Nucleus accumbens (tissue), 56 donors: ENCODE measurements around the gene ATXN3L.
A peak's percentile ranks its signal among the peaks of the same experiment; 100 is the strongest.

Experiments used
- DNase-seq, 56 donors: peaks; one replicate each; lab custom pipeline; 2025; lab: John Stamatoyannopoulos, UW

Gene ATXN3L

DNA sequence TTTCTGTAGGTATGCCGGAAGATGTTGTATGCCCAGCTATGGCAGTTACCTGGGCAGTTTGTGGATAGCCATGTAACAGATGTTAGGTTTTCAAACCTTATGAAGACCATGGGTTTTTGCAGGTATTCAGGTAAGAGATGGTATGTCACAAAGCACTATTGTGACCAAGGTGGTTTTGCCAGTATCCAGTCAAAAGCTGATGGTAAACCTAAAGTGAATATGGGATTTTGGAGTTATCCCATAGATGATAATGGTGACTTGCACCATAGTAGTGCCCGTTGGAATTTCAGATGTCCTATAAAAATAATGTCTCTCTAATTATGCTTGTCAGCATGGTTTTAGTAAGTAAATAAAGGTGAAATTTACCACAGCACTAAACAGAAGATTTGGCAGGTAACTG is at the start of gene ATXN3L:
Gene ATXN3L, minus strand, starts transcription at position 101 of the 400 bp plus-strand sequence. CDS start 119 bp downstream, outside the sequence.
- DNase-seq = no peak

DNA sequence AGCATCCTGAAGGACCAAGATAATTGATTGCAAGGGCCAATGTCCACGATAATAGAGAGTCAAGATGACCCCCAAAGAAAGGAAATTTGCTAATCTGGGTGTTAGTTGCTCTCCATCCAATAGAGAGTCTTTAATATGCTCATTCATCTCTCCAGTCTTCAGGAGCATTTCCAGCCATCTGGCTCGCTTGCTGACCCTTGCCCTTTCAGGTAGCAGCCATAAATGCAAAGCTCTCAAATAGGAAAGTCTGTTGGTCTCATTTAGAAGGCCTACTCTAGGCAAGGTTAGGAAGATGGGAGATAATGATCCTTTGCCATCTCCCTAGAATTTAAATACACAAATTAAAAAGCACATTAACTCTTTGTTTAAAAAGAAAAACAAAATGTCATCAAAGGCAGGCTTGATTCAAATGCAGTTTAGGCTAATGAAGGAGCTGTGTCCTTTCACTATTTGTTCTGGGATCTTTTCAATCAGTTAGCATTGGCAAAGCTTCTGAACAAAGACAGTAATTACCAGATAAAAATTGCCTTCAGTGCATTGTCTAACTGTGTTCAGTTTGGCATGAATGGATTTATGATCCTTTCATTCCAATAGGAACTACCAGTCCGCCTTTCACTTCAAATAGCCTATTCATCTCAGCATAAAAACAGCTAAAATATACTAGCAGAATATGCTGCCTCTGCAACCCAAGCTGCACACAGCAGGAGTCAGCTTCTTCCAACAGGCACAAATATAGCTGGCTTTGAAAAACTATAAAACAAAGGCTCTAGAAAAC is 49.6 kb upstream of the ATXN3L start:
- DNase-seq = peak in 1 of 56 donors; percentile 3

DNA sequence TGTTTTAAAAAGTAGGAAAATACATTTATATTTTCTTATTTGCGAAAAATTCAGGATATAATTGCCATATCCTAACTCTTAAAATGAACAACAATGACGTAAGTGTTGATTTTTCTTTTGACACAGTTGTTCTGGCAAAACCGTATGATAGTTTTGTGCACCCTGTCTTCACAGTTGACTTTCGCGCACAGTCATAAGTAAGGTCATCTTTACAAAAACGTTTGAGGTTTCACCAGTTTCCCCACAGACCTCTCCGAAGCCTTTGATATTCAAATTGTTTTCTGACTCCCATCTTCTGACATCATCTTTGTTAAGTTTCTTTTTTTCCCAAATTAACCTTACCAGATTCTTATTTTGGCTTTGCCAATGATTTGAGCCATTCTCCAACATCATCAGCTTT is 48.1 kb upstream of the ATXN3L start:
- no peak for DNase-seq

DNA sequence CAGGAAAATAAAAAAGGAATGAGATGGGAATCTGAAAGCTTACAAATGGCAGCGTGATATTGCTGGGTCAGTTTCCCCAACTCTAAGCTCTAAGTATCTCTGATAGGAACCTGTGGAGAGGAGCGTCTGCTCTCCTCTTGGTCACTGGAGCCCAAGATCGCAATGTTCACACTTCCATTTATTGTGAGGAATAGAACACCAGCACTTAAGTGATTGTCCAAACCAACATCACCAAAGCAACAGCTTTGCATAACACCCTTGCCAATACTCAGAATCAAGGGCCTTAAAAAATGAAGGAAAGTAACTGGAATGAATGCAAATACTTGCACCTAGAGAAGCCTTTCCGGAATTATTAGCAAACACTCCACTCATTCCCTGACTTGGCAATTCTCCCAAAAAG is 46.8 kb upstream of the ATXN3L start:
- DNase-seq = no peak

DNA sequence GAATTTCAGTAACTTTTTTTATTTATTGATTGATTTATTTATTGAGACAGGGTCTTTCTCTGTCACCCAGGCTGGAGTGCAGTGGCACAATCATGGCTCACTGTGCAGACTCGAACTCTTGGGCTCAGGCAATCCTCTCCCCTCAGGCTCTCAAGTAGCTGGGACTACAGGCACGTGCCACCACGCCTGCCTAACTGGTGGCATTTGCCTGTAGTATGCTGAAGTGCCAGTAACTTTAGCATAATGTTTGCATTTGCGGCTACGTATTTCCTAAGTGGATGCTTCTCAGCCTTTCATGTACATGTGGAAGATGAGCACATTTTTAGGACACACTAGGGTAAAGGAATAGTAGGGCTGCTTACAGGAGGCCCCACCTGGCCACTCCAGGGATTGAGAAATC is 45.3 kb upstream of the ATXN3L start:
- DNase-seq = no peak

DNA sequence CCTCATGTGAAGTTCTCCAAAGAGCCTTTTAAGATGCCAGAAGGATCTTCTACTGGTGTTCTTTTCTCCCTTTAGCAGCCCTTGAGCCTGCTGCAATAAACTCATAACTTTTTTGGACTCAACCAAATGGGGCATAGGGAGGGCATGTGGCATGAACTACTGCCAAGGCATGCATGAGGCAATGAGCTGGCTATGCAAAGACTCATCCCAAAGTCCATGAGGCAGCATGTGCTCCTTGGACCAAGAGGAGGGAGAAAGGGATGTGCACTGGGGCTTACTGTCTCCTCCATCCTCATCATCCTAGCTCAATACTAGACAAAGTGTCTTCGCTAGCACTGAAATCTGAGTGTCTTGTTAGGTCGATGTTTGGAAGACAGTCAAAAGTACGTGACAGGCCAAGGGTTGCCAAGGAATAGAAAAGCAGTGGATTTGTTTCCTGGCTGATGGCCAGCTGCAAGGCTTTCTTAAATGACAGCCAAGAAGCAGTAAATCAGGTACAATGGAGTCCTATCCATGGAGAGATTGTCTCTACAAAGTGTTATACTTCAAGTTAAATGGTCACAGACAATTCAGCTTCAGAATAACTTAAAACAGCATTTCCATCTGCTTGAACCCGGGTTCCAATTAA is 44.5 kb upstream of the ATXN3L start:
- no peak for DNase-seq

DNA sequence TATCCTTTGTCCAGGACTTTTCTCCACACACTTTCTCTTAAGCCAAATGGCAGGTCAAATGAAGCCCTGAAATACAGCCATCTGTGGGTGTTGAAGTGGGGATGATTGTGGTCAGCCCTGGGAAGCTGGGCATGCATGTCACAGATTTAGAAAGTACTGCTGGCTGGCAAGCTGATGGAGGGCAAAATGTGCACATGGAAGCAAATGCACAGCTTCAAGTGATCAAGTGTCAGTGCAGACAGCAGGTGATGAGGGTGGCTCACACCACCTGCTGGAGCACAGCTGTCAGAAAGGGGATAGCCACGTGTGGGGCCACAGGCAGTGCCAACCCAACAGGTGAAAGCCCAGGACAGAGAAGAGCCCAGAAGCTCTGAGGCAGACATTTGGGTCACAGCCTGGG is 40.3 kb upstream of the ATXN3L start:
- DNase-seq = no peak

DNA sequence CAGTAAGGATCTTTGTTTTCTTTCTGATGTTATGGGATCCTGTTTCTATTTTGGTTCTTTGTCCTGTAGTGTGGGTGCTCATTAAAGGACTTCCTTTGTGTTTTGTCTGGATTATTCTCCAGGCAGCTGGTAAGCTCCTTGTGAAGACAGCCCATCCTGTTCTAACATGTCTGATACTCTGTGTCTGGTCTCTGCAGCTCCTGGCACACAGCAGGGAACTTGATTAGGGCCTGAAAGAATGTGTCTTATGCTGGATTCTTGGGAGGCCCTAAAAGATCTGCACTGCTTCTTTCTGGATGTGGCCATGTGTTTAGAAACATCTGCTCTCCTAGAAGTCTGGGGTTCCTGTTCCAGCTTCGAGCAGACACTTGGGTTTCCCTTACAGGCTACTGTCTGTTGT is 38.1 kb upstream of the ATXN3L start:
- DNase-seq = no peak

DNA sequence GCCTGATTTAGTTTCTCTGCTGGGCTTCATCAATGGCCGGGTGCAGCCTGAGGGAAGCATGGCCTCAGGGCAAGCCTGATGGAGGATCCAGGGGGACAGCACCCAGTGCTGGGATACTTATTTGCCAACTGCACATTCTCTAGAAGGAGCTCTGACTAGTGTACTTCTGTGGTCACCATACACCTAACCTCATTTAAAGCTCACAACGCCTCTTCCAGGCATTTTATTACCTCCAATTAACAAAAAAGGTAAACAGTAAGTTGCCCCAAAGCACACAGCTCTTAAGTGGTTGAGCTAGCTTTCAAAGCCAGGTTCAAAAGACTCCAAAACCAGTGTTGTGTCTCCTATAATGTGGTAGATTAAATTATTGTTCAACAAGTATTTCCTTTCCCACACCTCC is 26.8 kb upstream of the ATXN3L start:
- DNase-seq = no peak

DNA sequence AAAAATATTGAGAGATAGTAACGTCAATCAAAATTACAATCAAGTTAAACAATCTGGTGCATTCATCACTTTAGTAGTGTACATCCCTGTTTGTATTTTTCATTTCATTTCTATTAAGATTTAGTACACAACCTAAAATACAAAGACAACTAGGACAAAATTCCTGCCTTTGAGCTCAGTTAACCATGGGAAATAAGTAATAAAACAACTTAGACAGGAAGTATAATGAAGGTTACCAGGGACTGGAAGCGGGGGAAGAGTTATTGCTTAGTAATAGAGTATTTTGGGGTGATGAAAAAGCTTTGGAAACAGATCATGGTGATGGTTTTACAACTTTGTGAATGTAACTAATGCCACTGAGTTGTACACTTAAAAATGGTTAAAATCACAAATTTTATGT is 25.6 kb upstream of the ATXN3L start:
- no peak for DNase-seq

DNA sequence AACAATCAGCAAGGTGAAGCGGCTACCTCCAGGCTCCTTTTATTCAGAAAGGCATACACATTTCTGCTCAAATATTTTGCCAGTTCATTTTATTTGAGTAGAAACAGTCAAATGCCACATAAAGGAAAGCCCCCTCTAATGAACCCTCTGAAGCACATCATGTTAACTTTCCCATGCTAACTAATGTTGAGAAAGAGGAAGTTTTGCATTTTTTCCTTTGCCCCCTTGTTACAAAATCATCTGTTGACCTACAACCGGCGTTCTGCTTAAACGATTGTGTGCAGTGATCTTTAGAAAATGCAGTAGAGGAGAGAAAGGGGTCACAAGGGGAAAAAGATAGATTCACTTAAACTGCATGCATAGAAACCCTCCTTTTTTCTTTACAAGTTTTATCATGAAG is 25.2 kb upstream of the ATXN3L start:
- DNase-seq = no peak

DNA sequence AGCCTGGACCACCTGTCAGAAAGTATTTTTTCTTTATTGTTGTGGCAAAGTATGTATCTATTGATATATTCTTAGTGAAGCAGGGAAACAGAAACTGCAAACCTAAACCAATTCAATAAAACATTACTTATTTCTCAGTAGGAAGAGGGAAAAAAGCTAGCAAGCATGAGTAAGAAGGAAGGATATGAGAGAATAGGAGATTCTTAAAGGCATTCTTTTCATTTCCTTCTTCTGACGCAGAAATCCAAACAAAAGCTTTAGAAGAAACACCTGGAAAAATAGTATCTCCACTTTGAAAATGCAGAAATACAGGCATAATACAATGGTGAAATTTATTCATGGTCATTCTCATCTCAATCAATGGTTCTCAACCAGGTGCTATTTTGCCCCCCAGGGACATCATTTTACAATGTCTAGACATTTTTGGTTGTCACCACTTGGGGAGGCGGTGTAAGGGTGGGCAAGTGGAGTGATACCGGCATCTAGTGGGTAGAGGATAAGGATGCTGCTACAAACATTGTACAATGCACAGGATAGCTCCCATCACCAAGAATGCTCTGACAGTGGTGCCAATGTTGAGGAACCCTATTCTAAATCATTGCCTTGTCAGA is 21.7 kb upstream of the ATXN3L start:
- DNase-seq = no peak

DNA sequence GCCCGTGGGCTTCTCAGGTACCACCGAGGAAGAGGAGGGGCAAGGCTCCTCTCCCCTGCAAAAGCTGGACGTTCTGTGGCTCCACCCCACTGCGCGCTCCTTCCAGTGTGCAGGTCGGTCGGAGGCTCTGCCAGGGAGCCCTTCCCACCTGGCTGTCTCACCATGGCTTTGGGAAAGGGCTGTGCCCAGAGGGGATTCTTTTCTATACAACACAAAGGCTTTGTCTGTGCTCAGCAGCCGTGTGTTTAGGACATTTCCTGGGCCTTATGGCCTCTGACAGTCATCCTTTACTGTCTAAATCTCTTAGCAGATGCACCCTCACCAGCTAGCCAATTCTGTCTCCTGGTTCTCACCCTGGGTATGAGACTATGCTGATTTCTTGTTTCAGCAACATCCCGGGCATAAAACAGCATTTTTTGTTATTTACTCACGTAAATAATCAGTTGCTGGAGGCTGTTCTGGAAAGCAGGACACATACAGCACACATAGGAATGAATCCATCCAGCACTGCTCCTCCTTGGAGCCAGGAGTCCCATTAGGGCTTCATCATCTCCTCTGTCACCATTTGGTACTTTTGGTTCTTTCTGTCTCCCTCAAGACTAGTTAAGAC is 20.4 kb upstream of the ATXN3L start:
- no peak for DNase-seq

DNA sequence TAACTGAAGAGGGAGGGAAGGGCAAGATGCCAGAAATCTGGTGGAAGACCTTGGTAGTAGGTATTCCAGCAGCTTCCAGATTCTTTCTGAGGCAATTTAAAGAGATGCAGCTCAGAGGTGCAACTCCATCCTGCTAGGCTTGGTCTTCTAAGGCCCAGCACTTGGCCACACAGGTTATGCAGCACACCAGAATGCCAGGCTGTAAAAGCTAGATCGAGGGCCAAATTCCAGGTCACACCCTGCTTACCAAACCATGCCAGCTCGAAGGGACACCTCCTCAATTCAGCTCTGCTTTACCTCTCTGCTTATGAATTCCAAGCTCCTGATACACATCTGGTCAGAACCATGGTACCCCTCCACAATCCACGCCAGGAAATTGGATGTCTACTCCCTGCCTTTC is 19.8 kb upstream of the ATXN3L start:
- no peak for DNase-seq

DNA sequence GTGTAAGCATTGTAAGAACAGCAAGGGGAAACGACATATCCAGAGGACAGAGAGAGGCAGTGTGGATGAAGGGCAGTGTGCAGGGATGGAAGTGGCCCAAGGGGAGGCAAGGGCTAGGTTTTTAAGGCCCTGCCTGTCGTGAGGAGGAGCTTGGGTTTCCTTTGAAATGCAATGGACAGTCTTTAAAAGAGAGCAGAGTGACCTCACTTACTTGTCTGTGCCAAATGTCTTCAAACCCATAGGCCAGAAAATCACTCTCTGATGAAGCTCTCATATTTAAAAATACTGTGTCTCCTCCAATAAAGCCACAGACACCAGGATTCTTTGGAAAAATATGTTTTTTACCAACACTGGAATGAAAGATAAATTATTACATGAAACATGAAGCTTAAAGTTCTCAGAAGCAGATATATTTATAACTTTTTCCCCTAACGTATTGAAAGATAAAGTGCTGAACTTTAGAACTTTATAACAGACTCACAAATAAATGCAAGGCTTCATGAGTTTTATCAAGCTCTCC is 19.2 kb upstream of the ATXN3L start:
- DNase-seq = no peak

DNA sequence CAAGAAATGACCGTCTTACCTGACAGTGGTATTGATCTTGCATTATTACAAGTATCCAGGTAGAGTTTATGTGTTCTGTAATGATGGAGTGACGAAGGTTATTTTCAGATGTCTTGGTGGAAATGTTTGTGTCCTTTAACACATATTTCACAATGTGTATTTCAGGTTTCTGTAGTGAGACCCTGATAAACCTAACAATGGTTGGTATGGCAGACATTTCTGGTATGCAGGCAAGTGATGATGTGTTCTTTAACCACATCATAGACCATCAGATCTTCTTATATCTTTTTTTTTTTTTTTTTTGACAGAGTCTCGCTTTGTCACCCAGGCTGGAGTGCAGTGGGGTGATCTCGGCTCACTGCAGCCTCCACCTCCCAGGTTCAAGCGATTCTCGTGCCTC is 14.6 kb upstream of the ATXN3L start:
- DNase-seq = no peak

DNA sequence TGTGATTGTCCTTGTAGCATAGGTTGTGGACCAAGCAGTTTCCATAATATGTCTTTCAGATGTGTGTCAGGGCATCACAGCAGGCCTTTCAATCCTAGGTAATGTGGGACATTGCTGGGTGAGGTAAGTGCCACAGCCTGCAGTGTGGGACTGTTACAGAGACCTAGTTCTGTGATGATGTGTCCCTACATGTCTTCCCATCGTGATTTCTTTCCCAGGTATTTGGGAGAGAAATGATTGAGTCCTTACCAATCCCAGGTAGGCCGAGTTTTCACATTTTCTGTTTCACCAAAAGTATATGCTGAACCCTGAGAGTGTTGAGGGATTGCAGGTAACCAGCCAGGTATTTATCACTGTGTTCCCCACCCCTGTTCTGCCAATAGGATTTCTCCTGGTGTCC is 10.6 kb upstream of the ATXN3L start:
- no peak for DNase-seq

DNA sequence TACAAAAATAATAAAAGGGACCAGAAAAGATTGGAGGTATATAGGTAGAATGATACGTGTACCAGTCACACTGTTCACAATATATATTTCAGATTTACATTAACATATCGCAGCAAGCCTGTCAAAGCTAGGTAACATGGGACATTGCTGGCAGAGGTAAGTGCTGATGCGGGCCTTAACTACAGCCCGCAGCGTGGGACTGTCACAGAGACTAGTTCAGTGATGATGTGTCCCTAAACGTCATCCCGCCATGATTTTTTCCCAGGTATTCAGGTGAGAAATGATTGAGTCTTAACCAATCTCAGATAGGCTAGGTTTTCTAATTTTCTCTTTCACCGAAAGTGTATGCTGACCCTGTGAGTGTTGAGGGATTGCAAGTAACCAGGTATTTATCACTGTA is 7.8 kb upstream of the ATXN3L start:
- no peak for DNase-seq

DNA sequence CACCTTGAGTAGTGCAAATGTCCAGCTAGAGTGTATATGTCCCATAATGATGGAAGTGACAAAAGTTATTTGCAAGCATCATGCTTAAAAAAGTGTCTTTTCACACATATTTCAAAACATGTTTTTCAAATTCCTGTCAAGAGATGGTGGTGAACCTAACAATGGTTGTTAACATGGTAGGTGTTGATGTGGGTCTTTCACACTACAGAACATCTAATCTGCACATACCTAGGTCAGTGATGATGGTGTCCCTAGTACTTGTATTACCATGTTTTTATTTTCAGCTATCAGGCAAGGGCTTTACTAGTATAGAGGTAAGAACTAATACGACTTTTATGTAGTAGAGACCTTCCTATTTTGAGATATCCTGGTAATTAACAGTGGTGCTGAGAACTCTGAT is 3.4 kb upstream of the ATXN3L start:
- no peak for DNase-seq

DNA sequence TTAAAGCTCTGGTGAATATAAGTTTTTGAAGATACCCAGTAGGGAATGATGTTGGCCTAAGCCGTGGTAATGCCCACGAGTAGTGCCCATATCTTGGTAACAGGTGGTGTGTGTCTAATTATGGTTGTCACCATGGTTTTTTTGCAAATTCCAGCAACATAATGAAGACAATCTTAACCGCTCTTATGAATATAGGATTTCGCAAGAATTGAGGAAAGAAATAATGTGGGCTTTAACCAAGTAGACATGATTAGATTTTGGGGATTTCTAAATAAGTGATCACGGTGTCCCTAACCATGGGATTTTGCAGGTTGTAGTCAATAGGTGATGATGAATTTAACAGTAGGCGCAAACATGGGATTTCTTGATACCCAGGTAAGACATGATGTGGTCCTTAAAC is 2.5 kb downstream of the ATXN3L start:
- no peak for DNase-seq

DNA sequence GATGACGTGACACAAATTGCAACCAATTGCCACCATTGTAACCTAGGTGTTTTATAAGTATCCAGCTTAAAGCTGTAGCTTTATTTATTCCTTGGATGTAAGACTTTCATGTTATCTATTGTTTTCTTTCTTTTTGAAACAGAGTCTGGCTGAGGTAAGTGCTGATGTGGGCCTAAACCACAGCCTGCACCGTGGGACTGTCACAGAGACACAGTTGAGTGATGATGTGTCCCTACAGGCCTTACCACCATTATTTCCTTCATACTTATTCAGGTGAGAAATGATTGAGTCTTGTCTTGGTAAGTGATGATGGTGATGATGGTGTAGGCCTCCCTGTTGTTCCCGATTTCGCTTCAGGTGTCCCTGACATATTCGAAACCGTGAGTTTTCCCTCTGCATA is 8.3 kb downstream of the ATXN3L start:
- no peak for DNase-seq
